ENCODE data around the gene GSTA5.
"Not testable (repeated sequence)": the region's sequence is repeated elsewhere in the genome, so short reads cannot be mapped to it uniquely, and the experiment has no call there.

GSTA5 gene

DNA sequence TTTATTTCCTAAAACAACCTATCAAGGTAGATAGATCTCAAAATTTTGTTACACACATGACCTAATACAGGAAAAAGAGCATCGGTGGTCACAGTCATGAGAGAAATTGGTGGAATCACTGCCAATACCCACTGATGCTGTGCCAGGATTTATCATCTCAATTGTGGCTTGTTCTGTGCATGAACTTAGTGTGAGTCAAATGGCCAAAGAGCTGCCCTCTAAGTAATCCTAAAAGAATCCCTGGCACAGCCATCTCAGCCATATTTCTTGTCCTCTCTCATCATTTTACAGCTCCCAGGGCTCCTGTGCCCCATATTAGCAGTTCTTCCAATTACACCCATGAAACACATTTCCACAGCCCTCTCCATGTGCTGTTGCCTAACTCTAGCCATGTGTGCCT lies 6.1 kb downstream of the GSTA5 start:
- DNase-seq (ENCODE audit: low read depth in 2 of 3, low spot score in 1 of 3) = no peak

DNA sequence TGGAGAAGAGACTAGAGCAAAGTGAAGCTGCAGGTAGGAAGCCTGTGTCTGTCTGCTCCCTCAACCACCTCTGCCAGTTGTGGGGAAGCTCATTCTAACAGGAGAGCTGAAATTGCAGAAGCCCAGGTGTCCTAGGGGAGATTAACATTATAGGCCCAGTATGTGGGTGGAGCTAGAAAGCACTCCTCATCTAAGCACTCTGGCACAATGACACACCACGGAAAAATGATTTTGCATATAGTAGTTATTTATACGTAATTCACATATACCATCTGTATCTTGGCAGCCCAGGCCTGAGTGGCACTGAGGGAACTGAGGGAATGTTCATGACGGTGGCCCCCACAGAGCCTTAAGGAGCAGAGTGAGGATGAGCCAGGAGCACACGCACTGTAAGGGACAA lies 9.7 kb downstream of the GSTA5 start:
- not testable (repeated sequence) for DNase-seq (ENCODE audit: low read depth in 2 of 3, low spot score in 1 of 3)

DNA sequence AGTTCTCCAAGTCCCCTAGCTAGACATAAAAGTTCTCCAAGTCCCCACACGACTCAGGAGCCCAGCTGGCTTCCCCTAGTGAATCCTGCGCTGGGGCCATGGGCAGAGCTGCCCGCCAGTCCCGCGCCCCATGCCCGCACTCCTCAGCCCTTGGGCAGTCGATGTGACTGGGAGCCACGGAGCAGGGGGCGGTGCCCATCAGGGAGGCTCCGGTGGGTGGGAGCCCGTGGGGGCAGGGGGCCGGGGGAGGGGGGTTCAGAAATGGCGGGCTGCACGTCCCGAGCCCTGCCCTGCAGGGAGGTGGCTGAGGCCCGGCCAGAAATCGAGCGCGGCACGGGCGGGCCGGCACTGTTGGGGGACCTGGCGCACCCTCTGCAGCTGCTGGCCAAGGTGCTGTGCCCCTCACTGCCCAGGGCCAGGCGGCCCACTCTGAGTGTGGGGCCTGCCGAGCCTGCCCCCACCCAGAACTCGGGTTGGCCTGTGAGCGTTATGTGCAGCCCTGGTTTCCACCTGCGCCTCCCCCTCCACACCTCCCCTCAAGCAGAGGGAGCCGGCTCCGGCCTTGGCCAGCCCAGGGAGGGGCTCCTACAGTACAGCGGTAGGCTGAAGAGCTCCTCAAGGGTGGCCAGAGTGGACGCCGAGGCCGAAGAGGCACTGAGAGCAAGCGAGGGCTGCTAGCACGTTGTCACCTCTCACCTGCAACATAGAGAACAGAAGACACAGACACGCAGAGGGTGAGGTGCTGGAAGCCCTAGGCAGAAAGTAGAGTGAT lies 11.4 kb downstream of the GSTA5 start:
- DNase-seq (ENCODE audit: low read depth in 2 of 3, low spot score in 1 of 3) = no peak

DNA sequence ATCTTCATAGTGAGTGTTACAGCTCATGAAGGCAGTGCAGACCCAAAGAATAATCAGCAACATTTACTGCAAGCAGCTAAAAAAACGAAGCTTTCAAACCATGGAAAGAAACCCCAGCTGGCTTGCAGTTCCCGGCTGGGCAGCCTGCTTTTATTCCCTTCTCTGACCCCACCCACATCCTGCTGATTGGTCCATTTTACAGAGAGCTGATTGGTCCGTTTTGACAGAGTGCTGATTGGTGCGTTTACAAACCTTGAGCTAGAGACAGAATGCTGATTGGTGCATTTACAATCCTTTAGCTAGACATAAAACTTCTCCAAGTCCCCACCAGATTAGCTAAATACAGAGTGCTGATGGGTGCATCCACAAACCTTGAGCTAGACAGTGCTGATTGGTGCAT lies 12.0 kb downstream of the GSTA5 start:
- not testable (repeated sequence) for DNase-seq (ENCODE audit: low read depth in 2 of 3, low spot score in 1 of 3)

DNA sequence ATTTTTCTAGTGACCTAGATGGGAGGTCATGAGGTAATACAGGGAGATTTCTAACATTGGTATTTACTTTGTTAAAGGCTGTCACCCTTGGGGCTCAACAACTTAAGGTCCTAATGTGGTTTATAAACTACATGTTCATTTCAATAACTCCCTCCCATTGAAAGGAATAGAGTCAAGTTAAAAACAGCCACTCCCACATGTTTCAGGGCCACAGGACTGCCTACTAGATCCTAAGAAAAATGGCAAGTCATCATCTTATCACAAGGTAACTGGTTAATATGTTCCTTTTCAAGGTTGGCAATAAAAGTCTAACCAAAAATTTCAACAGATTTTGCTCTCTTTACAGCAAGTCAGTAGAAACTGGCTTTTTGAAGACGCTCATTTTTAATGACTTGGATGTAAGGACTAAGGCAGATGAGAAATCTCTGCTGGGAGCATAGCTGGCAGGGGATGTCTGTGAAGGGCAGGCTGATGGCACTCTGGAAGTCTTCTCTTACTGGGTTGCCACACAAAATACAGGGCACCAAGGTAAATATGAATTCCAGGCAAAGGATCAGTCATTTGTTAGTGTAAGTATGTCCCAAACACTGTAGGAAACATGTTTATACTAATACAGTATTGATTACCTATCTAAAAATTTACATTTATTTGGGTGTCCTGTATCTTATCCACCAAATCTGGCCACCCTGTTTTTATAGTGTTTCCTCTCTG lies 13.4 kb downstream of the GSTA5 start:
- DNase-seq (ENCODE audit: low read depth in 2 of 3, low spot score in 1 of 3) = not testable (repeated sequence)

DNA sequence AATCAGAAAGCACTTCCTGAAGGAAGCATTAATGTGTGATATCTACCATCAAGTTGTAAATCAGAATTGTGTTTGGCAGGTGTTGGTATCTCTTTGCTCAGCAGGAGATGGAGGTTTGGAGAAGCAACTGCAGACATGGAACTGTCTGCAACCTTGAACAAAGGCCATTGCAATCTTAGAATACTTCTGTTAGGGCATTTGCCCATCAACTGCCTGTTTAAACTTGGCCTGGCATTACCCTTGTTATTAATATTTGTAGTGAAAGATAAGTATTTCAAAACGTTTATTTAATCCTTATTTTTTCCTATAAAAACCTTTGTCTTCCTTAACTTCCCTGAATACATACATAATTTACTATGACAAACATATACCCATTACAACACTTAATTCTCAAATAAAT lies 14.1 kb downstream of the GSTA5 start:
- DNase-seq (ENCODE audit: low read depth in 2 of 3, low spot score in 1 of 3) = no peak

DNA sequence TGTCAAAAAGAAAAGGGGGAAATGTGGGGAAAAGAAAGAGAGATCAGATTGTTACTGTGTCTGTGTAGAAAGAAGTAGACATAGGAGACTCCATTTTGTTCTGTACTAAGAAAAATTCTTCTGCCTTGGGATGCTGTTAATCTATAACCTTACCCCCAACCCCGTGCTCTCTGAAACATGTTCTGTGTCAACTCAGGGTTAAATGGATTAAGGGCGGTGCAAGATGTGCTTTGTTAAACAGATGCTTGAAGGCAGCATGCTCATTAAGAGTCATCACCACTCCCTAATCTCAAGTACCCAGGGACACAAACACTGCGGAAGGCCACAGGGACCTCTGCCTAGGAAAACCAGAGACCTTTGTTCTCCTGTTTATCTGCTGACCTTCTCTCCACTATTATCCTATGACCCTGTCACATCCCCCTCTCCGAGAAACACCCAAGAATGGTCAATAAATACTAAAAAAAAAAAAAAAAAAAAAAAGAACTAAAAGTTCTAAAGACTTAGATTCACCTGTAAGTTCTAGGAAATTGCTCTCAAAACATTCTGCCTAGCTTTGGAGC lies 14.6 kb downstream of the GSTA5 start:
- not testable (repeated sequence) for DNase-seq (ENCODE audit: low read depth in 2 of 3, low spot score in 1 of 3)

DNA sequence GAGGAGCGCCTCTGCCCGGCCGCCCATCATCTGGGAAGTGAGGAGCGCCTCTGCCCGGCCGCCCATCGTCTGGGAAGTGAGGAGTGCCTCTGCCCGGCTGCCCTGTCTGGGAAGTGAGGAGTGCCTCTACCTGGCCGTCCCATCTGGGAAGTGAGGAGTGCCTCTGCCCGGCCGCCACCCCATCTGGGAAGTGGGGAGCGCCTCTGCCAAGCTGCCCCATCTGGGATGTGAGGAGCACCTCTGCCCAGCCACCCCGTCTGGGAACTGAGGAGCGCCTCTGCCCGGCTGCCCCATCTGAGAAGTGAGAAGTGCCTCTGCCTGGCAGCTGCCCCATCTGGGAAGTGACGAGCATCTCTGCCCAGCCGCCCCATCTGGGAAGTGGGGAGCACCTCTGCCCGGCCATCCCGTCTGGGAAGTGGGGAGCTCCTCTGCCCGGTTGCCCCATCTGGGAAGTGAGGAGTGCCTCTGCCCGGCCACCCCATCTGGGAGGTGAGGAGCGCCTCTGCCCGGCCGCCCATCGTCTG lies 15.3 kb downstream of the GSTA5 start:
- DNase-seq (ENCODE audit: low read depth in 2 of 3, low spot score in 1 of 3) = not testable (repeated sequence)

DNA sequence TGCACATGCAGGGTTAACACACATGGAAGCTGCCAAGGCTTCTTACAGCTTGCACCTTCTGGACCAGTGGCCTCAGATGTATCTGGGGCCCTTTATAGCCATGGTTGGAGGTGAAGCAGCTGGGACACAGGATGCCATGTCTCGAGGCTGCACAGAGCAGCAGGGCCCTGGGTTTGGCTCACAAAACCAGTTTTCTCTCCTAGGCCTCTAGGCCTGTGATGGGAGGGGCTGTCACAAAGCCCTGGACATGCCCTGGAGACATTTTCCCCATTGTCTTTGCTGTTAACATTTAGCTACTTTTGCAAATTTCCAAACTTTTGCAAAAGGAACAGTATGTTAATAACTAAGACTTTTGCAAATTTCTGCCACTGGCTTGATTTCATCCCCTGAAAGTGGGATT lies 18.8 kb downstream of the GSTA5 start:
- DNase-seq (ENCODE audit: low read depth in 2 of 3, low spot score in 1 of 3) = no peak

DNA sequence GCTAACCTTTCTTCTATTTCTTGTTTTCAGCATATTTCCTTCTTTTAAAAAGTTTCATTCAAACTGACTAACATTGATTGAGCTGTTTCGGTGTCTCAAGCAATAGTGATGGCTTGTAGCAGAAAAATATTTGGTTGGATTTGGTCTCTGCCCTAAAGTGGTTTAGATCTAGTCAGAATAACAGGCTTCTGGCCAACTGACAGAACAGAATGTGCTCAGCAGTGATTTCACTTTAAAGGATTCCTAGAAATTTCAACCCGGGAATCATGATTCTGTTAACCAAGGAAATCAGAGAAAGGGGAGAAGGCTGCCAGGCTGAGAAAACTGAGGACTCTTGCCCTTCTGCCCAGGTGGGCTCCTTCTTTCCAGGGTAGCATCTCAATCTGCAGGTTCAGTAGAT lies 20.4 kb downstream of the GSTA5 start:
- no peak for DNase-seq (ENCODE audit: low read depth in 2 of 3, low spot score in 1 of 3)

DNA sequence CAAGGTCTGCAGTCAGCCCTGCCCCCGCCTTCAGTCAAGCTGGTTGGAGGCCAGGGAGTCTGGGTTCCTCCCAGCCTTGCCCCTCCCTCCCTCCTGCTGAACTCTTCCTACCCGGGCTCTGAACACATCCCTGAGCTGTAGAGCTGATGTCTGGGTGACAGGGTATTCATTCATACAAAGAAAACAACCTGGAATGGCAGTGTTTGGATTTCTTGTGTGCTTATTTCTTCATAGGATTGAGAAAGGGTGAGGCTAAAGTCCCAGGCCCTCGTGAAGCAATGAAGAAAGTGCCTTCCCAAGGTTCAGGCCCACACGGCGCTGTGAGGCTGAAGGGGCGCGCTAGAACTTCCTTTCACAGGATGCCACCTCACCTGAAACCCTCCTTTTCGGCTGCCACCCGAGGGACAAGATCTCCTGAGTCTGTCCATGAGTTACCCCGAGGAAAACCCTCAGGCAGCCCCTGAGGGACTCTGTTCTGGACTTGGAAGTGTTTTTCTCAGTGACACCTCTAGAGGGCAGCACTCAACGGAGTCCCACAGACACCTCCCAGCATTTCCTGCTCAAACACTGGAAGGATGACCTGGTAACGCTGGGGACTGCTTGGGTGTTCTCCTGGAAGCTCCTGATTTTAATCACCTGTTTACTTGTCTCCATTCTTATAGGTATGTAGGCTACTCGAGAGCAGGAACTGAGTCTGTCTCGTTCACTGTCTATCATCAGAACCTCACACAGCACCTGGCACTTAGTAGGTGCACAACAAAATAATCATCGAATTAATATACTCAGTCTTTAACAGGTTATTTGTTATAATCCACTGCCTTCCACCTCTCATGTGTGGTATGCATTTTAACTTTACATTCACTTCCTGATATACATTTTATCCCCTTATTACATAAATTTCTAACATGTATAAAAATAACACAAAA lies 25.2 kb downstream of the GSTA5 start:
- DNase-seq (ENCODE audit: low read depth in 2 of 3, low spot score in 1 of 3) = peak; percentile 8 to 40 (median 20)

DNA sequence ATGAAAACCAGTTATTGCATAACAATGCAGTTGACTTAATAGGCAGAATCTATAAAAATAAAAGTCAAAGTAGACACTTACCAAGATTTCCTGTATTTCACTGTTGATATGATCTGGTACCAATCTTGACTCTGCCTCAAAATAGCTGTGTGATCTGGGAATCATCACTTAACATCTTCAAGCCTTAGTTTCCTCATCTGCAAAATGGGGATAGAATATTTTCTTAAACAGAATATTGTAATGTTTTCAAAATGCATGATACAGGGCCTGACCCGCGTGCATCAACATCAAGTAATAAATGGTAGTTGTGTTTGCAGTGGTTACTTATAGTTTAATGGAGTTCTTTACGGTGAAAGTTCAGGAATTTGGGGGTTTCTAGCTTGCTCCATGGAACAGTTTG lies 26.1 kb downstream of the GSTA5 start:
- DNase-seq (ENCODE audit: low read depth in 2 of 3, low spot score in 1 of 3) = not testable (repeated sequence)

DNA sequence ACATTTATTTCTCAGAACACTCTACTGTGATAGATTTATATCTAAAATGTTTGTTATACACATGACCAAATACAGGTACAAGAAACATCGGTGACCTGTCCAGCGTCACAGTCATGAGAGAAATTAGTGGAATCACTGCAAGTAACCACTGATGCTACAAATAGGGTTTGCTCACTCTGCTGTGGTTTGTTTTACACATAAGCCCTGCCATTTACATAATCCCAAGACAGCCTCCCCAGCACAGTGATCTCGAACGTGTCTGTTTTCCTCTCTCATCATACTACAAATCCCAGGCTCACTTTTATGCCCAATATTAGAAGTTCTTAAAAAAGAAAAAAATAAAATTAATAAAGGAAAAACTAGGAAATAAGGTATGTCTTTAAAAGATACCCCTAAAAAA lies 30.8 kb downstream of the GSTA5 start:
- DNase-seq (ENCODE audit: low read depth in 2 of 3, low spot score in 1 of 3) = not testable (repeated sequence)

DNA sequence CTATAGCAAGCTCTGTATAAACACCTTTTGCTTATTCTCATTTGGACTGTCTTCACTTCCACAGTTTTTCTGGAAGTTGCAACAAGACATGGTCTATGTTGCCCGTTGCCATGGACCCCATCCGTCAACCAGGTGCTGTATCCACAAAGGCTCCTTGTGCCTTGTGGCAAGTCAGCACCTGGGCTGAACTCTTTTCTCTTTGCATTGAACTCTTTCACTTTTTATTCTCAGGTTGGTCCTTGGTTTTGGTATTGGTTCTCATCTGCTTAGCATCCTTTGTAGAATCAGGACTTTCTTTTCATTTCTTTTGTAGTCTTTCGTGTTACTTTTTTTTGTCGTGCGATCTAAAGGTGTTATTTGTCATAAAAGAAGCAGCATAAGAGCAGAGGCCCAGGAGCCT lies 32.0 kb downstream of the GSTA5 start:
- no peak for DNase-seq (ENCODE audit: low read depth in 2 of 3, low spot score in 1 of 3)

DNA sequence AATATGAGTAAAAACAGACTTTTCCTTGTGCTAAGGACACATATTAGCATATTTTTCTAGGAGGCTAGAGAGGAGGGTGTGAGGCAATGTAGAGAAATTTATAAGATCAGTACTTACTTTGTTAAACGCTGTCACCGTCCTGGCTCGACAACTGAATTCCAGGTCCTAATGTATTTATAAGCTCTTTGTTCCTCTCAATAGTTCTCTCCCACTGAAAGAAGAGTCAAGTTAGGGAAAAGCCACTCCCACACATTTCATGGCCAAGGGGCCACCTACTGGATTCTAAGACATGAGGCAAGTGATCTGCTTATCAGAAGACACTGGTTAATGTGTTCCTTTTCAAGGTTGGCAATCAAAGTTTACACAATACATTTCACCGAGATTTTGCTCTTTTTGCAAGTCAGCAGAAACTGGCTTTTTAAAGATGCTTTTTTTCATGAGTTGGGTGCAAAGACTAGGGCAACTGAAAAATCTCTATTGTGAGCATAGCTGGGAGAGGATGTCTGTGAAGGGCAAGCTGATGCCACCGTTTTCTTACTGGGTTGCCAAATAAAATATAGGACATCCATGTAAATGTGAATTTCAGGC lies 36.9 kb downstream of the GSTA5 start, which contains the start of gene GSTA1:
Gene GSTA1 (minus strand): TSS at position 149 of the 588 bp plus-strand sequence. CDS start 4,549 bp downstream, outside the sequence.
- DNase-seq (ENCODE audit: low read depth in 2 of 3, low spot score in 1 of 3) = not testable (repeated sequence)

DNA sequence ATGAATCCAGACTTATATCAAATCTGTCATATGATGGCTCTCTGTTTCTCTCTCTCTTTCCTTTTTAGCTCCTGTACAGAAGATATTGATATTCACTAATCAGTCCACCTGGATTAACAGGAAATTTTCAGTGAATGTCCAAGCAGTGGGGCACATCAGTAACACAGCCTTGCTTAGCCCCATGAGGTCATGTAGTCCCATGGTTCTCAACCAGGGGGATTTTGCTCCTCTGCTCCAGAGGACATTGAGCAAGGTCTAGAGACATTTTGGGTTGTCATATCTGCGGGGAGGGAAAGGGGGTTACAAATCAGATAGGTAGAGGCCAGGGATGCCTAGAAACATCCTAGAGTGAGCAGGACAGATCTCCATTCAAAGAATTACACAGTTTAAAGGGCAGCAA lies 37.8 kb downstream of the GSTA5 start:
- DNase-seq (ENCODE audit: low read depth in 2 of 3, low spot score in 1 of 3) = no peak

DNA sequence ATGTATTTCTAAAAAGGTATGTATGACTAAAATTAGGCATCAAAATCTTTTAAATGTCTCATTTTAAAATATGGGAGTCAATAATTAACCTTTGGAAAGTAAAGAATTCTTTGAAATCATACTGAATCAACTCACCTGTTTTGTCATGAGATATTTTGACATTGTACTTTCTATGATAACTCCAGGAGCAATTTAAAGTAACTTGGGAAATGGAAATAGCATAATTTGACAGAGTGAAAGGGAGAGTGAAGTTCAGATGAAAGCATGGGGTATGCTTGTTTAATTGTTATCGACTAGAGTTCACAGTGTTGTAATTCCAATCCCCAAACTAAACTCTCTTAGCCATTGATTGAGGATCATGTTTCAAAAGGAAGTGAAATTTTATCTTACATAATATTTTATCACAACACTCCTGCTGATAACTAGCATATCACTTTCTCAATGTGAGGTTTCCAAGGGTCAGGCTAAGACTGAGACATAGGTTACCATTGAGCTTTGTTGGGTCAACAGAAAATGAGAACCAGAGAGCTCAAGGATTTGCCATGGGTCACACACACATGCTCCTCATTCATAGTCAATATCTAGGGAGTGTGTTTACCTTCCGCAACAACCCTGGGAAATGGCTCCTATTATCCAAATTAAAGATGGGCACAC lies 39.3 kb downstream of the GSTA5 start:
- no peak for DNase-seq (ENCODE audit: low read depth in 2 of 3, low spot score in 1 of 3)

DNA sequence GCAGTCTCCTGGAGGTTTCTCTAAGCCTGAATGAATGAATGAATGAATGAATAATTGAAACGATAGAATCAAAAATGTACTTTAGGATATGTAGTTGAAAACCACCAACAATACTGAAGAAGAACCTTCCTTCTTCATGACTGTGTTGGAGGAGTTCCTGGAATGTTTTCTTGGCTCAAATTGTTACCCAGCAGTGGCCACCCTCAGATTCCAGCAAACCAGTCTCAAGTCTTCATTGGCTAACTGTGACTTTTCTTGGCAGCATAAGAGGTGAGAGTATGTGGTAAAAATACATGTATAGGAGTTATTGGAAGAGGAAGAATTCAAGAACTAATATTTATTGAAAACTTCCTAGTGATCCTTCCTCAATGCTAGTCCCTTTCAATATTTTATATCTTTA lies 41.3 kb downstream of the GSTA5 start:
- not testable (repeated sequence) for DNase-seq (ENCODE audit: low read depth in 2 of 3, low spot score in 1 of 3)

DNA sequence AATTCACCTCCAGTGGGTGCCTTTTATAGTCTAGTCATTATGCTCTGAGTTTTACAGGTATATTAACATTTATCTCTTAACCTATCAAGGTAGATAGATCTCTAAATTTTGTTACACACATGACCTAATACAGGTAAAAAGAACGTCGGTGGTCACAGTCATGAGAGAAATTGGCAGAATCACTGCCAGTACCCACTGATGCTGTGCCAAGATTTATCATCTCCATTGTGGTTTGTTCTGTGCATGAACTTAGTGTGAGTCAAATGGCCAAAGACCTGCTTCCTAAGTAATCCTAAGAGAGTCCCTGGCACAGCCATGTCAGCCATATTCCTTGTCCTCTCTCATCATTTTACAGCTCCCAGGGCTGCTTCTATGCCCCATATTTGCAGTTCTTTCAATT lies 46.2 kb downstream of the GSTA5 start:
- DNase-seq (ENCODE audit: low read depth in 2 of 3, low spot score in 1 of 3) = not testable (repeated sequence)

DNA sequence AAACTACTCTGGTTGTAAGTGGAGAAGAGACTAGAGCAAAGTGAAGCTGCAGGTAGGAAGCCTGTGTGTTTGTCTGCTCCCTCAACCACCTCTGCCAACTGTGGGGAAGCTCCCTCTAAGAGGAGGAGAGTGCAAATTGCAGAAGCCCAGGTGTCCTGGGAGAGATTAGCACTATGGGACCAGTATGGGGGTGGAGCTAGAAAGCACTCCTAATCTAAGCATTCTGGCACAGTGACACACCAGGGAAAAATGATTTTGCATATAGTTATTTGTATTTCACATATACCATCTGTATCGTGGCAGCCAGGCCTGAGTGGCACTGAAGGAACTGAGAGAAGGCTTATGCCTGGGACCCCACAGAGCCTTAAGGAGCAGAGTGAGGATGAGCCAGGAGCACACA lies 49.8 kb downstream of the GSTA5 start:
- no peak for DNase-seq (ENCODE audit: low read depth in 2 of 3, low spot score in 1 of 3)

All from stimulated activated CD4-positive, alpha-beta T cell treated with anti-CD3 and anti-CD28 coated beads, Interleukin-12 subunit alpha, Interleukin-12 subunit beta, amount 100 ng/mL, for 48 hours (primary cell).